ENCODE results near the gene CHST9.

Gene CHST9

DNA sequence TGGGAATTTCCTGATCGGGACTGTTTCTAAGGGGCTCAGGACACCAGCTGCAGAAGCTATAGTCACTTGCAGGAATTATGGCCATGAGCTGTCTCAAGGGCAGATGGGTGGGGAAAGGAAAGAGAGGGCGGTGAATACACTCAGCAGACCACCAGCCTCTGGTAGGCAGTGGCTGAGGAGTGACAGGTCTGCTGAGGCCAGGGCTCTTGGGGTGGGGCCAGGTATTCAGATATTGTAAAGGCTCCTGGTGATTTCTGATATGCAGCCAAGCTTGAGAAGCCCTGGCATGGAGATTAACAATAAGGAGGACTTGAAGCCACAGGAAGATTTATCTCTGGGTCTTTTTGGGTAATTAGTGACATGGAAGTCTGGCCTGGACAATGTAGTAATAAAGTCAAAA is 174.3 kb downstream of the CHST9 start:
- Histone ChIP-seq H3K4me3 (ENCODE audit: low read depth, low read length, poor library complexity, severe bottlenecking) (no peak overlapping the region), H3K4me2 (ENCODE audit: low read length) (no peak overlapping the region), H3K9me2 (ENCODE audit: low read depth, low read length) (no peaks in the 10 kb centered on the region), H3K9ac (ENCODE audit: low read length) (no peak overlapping the region), H2AFZ (ENCODE audit: low read length) (no peak overlapping the region), H3F3A (ENCODE audit: insufficient read depth, low read length) (no peaks in the 10 kb centered on the region), H4K20me1 (ENCODE audit: insufficient read depth, low read length) (no peaks in the 10 kb centered on the region), H3K4me1 (ENCODE audit: insufficient read depth, low read length, severe bottlenecking) (no peaks in the 10 kb centered on the region), H3K36me3 (ENCODE audit: insufficient read depth, low read length) (no peaks in the 10 kb centered on the region), H3K27ac (ENCODE audit: low read depth, low read length, poor library complexity, severe bottlenecking) (no peak overlapping the region), H3K9me3 (ENCODE audit: low read length) (no peaks in the 10 kb centered on the region), H3K79me2 (ENCODE audit: insufficient read depth, low read length) (no peaks in the 10 kb centered on the region), H3K27me3 (ENCODE audit: insufficient read depth, low read length) (no peaks in the 10 kb centered on the region)
- no peak for TF ChIP-seq CTCF (IDR thresholded peaks at IDR 0.05; ENCODE audit: low read length)
- no peak for TF ChIP-seq EZH2 (IDR thresholded peaks at IDR 0.05; ENCODE audit: borderline replicate concordance, low read length)

DNA sequence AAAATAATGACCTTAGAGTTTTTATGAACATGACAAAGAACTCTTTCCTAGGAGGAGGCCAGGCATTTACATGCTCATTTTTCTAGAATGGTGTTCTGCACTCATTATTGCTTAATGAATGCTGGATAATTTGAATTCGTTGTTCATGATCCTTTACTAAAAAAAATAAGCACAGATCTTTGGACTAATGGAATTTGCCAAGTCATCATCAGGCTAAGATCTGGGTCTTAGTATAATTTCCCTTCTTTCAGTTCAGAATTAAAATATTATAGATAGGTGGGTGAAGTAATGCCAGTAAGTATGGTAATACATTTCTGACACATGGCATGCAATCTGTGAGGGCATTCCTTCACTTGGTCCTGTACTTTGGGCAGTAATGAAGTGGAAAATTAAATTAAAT is 175.8 kb downstream of the CHST9 start:
- H3K9me3 ChIP-seq (ENCODE audit: low read length) = no peaks in the 10 kb centered on the region
- no peaks in the 10 kb centered on the region for H3K27me3 ChIP-seq (ENCODE audit: insufficient read depth, low read length)

GRCh38 chr18:27008575-27008974 is 176.5 kb downstream of the CHST9 start:
- Histone ChIP-seq H3K4me1 (ENCODE audit: insufficient read depth, low read length, severe bottlenecking) (no peaks in the 10 kb centered on the region), H3K27ac (ENCODE audit: low read depth, low read length, poor library complexity, severe bottlenecking) (no peak overlapping the region), H3F3A (ENCODE audit: insufficient read depth, low read length) (no peaks in the 10 kb centered on the region), H3K36me3 (ENCODE audit: insufficient read depth, low read length) (no peaks in the 10 kb centered on the region), H4K20me1 (ENCODE audit: insufficient read depth, low read length) (no peaks in the 10 kb centered on the region), H3K9ac (ENCODE audit: low read length) (no peak overlapping the region), H2AFZ (ENCODE audit: low read length) (no peak overlapping the region), H3K9me2 (ENCODE audit: low read depth, low read length) (no peaks in the 10 kb centered on the region), H3K9me3 (ENCODE audit: low read length) (no peaks in the 10 kb centered on the region), H3K79me2 (ENCODE audit: insufficient read depth, low read length) (no peaks in the 10 kb centered on the region), H3K27me3 (ENCODE audit: insufficient read depth, low read length) (no peaks in the 10 kb centered on the region), H3K4me2 (ENCODE audit: low read length) (no peak overlapping the region), H3K4me3 (ENCODE audit: low read depth, low read length, poor library complexity, severe bottlenecking) (no peak overlapping the region)
- TF ChIP-seq CTCF (IDR thresholded peaks at IDR 0.05; ENCODE audit: low read length) (no peak), EZH2 (IDR thresholded peaks at IDR 0.05; ENCODE audit: borderline replicate concordance, low read length) (no peak)

More for the DNA sequence above, 175.8 kb downstream of the CHST9 start:
- H3K36me3 ChIP-seq (ENCODE audit: insufficient read depth, low read length) = no peaks in the 10 kb centered on the region
- no peak for TF ChIP-seq CTCF (IDR thresholded peaks at IDR 0.05; ENCODE audit: low read length)
- no peak for TF ChIP-seq EZH2 (IDR thresholded peaks at IDR 0.05; ENCODE audit: borderline replicate concordance, low read length)
- H3F3A ChIP-seq (ENCODE audit: insufficient read depth, low read length) = no peaks in the 10 kb centered on the region
- no peaks in the 10 kb centered on the region for H3K4me1 ChIP-seq (ENCODE audit: insufficient read depth, low read length, severe bottlenecking)
- H4K20me1 ChIP-seq (ENCODE audit: insufficient read depth, low read length) = no peaks in the 10 kb centered on the region
- no peak overlapping the region for H3K27ac ChIP-seq (ENCODE audit: low read depth, low read length, poor library complexity, severe bottlenecking)
- no peak overlapping the region for H3K4me3 ChIP-seq (ENCODE audit: low read depth, low read length, poor library complexity, severe bottlenecking)
- H3K9ac ChIP-seq (ENCODE audit: low read length) = no peak overlapping the region
- H3K79me2 ChIP-seq (ENCODE audit: insufficient read depth, low read length) = no peaks in the 10 kb centered on the region
- no peak overlapping the region for H2AFZ ChIP-seq (ENCODE audit: low read length)
- no peak overlapping the region for H3K4me2 ChIP-seq (ENCODE audit: low read length)
- H3K9me2 ChIP-seq (ENCODE audit: low read depth, low read length) = no peaks in the 10 kb centered on the region

All from OCI-LY1 (cell line).